Suprapubic skin (tissue), 4 donors: Measurements from ENCODE around the gene CREBRF. TPM values are rescaled to one million over a fixed set of nuclear protein-coding genes. Genes with fewer than 3 reads are reported as not detected.

Experiments
- DNase-seq, 2 donors: peaks; one replicate each; pipeline ENCODE4 v3.0.0-alpha.2; 2019; ENCODE audit warnings: low spot score in 2 of 2
- H3K27ac ChIP-seq: fragments of 200-600 bp; sonication (generic); one replicate; pipeline ENCODE4 v1.5.1; 2019
- H3K27me3 ChIP-seq: fragments of 200-600 bp; sonication (generic); one replicate; pipeline ENCODE4 v1.5.1; 2019
- H3K36me3 ChIP-seq: fragments of 200-600 bp; sonication (generic); one replicate; pipeline ENCODE4 v1.5.1; 2019
- H3K4me1 ChIP-seq: fragments of 200-600 bp; sonication (generic); one replicate; pipeline ENCODE4 v1.5.1; 2019
- H3K4me3 ChIP-seq: fragments of 200-600 bp; sonication (generic); one replicate; pipeline ENCODE4 v1.5.1; 2019; ENCODE audit warnings: mild to moderate bottlenecking
- H3K9me3 ChIP-seq: fragments of 200-600 bp; sonication (generic); one replicate; pipeline ENCODE4 v1.5.1; 2019
- EP300 ChIP-seq: sonication (generic); formaldehyde crosslinking; IDR thresholded peaks from one replicate; pipeline ENCODE4 v1.6.1; 2017; ENCODE audit warnings: antibody characterized with exemption
- POLR2A ChIP-seq, 2 donors: fragments of 450-650 bp; IDR thresholded peaks; one replicate each; pipeline ENCODE4 v1.6.1; 2017; ENCODE audit warnings: antibody characterized with exemption in 2 of 2, mild to moderate bottlenecking in 2 of 2, moderate library complexity in 2 of 2
- POLR2AphosphoS5 ChIP-seq, 3 donors: sonication (generic); formaldehyde crosslinking; IDR thresholded peaks; one replicate each; pipeline ENCODE4 v1.6.1; 2017; ENCODE audit warnings: antibody characterized with exemption in 3 of 3
- WGBS: methylation state at CpG from one replicate; pipeline ENCODE4 v1.1.5; 2018; 5-methylcytosine and 5-hydroxymethylcytosine counted together
- total RNA-seq, 4 donors: library from RNA; depleted of rRNA; stranded (reverse); fragments of >200 nt; gene quantifications; one replicate each; pipeline ENCODE4 v1.1.0, GENCODE V29; 2016
- TF ChIP-seq, protein P1 (sequence below), 2 donors: fragments of 200-600 bp in 1 of 2; fragments of 450-650 bp in 1 of 2; sonication (generic) in 1 of 2; IDR thresholded peaks; one replicate each; pipeline ENCODE4 v1.5.1; 2016 to 2019; ENCODE audit warnings: antibody characterized with exemption in 2 of 2, mild to moderate bottlenecking in 1 of 2, moderate library complexity in 1 of 2

The CREBRF gene
- total RNA-seq, 4 donors from 2014 or later, result 21.8 to 65.5 (median 28.5) TPM

- no peak overlapping the region for H3K4me3 ChIP-seq
- no peaks in the 10 kb centered on the region for H3K9me3 ChIP-seq
- no peak for DNase-seq
- no peaks in the 10 kb centered on the region for H3K27me3 ChIP-seq
- no peak for TF ChIP-seq EP300
- TF ChIP-seq, protein P1, sequence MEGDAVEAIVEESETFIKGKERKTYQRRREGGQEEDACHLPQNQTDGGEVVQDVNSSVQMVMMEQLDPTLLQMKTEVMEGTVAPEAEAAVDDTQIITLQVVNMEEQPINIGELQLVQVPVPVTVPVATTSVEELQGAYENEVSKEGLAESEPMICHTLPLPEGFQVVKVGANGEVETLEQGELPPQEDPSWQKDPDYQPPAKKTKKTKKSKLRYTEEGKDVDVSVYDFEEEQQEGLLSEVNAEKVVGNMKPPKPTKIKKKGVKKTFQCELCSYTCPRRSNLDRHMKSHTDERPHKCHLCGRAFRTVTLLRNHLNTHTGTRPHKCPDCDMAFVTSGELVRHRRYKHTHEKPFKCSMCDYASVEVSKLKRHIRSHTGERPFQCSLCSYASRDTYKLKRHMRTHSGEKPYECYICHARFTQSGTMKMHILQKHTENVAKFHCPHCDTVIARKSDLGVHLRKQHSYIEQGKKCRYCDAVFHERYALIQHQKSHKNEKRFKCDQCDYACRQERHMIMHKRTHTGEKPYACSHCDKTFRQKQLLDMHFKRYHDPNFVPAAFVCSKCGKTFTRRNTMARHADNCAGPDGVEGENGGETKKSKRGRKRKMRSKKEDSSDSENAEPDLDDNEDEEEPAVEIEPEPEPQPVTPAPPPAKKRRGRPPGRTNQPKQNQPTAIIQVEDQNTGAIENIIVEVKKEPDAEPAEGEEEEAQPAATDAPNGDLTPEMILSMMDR (IDR thresholded peaks at IDR 0.05), result no peak
- no peak overlapping the region for H3K27ac ChIP-seq
- H3K4me1 ChIP-seq, result no peaks in the 10 kb centered on the region
- H3K36me3 ChIP-seq, result peaks cover 79% of the 10 kb centered on the region
- 98% methylated on average over 5 of the region's 5 CpGs for WGBS
Measured at GRCh38 chr5:173161148-173161547, 105.0 kb downstream of the CREBRF start.

DNA sequence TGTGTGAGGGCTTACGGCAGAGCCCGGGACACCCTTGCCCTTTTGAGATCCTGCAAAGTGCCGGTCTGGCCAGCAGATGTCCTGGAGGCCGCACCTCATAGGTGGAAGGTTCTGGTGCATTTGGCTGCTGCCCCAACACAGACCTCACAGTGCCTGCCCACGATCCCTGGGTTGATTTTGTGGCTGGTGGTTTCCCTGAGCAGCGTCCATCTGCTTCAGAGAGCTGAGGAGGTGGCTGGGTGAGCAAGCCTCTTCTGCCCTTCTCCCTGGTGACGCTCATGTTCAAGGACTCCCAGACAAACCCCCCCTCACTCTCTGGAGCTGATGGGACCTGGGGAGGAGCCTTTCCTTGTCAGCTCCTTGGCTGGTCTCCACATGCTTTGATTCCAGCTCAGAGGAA, 107.1 kb downstream of the CREBRF start:
- H3K36me3 ChIP-seq, result peaks cover 60% of the 10 kb centered on the region
- no peak overlapping the region for H3K27ac ChIP-seq
- no peak for TF ChIP-seq EP300
- no peak for TF ChIP-seq POLR2AphosphoS5 (IDR thresholded peaks at IDR 0.05)
- TF ChIP-seq, protein P1 (IDR thresholded peaks at IDR 0.05), result no peak
- TF ChIP-seq POLR2A (IDR thresholded peaks at IDR 0.05), result no peak
- H3K4me1 ChIP-seq, result no peaks in the 10 kb centered on the region
- no peak overlapping the region for H3K4me3 ChIP-seq
- no peak for DNase-seq
- no peaks in the 10 kb centered on the region for H3K27me3 ChIP-seq
- H3K9me3 ChIP-seq, result no peaks in the 10 kb centered on the region
- 95% methylated on average over 7 of the region's 7 CpGs for WGBS

DNA sequence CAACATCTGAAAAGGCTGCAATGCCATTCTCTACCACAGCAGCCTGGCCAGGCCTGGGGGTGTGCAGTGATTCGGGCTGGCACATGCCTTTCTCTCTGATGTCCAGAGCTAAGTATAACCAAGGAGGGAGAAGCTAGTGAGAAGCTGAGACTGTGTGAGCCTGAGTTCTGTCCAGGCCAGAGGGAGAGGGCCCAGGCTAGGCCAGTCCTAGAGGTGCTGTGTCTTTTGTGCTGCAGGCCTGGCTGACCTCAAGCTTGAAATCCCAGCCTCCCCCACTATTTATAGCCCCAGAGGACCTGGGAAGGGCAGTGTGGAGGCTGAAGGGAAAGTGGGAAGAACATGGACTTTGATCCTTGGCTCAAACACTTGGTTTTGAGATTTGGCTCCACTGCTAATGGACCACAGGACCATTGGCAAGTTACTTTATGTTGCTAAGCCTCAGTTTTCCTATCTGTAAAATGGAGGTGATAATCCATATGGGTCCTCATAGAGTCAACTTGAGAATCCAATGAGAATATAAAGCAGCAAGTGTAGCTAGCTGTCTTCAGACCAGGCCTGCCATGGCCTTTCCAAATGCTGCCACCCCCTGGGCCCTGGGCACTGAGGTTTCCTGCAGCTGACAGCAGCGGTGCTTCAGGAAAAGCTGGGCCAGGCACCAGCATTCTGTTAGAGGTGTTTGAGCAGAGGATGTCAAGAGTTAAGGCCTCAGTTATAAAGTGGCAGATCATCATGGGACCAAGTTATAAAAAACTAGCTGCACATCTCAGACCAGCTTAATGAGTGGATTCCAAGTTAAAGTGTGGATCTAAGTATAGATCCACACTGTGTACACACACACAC, 109.2 kb downstream of the CREBRF start:
- Histone ChIP-seq H3K4me1 (no peaks in the 10 kb centered on the region), H3K9me3 (no peaks in the 10 kb centered on the region), H3K27me3 (no peaks in the 10 kb centered on the region), H3K4me3 (no peak overlapping the region), H3K27ac (no peak overlapping the region), H3K36me3 (peaks cover 41% of the 10 kb centered on the region)
- no peak for DNase-seq
- 70% methylated on average over 2 of the region's 2 CpGs for WGBS
- TF ChIP-seq POLR2AphosphoS5 (IDR thresholded peaks at IDR 0.05), result no peak
- TF ChIP-seq, protein P1 (IDR thresholded peaks at IDR 0.05), result no peak

- no peak for DNase-seq
- Histone ChIP-seq H3K36me3 (no peaks in the 10 kb centered on the region), H3K9me3 (no peaks in the 10 kb centered on the region), H3K27ac (no peak overlapping the region), H3K4me3 (no peak overlapping the region), H3K4me1 (no peaks in the 10 kb centered on the region), H3K27me3 (no peaks in the 10 kb centered on the region)
- WGBS, result 92% methylated on average over 8 of the region's 8 CpGs
- TF ChIP-seq POLR2A (IDR thresholded peaks at IDR 0.05) (no peak), EP300 (no peak), POLR2AphosphoS5 (IDR thresholded peaks at IDR 0.05) (no peak)
- TF ChIP-seq, protein P1 (IDR thresholded peaks at IDR 0.05), result no peak
Measured at GRCh38 chr5:173172166-173172565, 116.0 kb downstream of the CREBRF start.

DNA sequence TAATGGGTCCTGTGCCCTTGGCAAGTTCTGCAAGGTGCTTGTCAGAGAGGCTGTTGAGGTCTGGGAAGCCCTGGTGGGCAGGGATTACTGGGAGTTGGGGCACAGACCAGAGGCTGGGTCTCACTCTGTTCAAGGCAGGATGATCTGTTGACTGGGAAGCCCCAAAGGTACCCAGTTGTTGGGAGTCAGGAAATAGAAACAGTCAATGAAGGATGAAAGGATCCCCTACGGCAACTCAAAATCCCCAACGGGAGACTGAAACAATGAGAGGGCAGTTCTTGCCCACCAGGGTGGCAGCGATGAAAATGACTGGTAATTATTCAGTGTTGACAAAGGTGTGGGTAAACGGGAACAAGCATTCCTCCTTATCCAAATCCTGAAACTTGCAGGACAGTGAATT, 119.4 kb downstream of the CREBRF start:
- H3K9me3 ChIP-seq, result no peaks in the 10 kb centered on the region

More for the DNA sequence above, 119.4 kb downstream of the CREBRF start:
- Histone ChIP-seq H3K36me3 (no peaks in the 10 kb centered on the region), H3K4me3 (no peak overlapping the region), H3K4me1 (no peaks in the 10 kb centered on the region), H3K27ac (no peak overlapping the region), H3K27me3 (no peaks in the 10 kb centered on the region)
- DNase-seq, result no peak
- 49% methylated on average over 4 of the region's 4 CpGs for WGBS
- TF ChIP-seq POLR2A (IDR thresholded peaks at IDR 0.05) (no peak), POLR2AphosphoS5 (IDR thresholded peaks at IDR 0.05) (no peak), EP300 (no peak)
- TF ChIP-seq, protein P1 (IDR thresholded peaks at IDR 0.05), result no peak
